DMS53 treated with DMSO at 0.1 percent for 48 hours (cell line): Measurements from ENCODE around the gene KRTAP19-7.

Source experiments
- DNase-seq: peaks from one replicate; lab custom pipeline; 2025; ENCODE audit not compliant: unreplicated experiment; lab: John Stamatoyannopoulos, UW

Gene KRTAP19-7

DNA sequence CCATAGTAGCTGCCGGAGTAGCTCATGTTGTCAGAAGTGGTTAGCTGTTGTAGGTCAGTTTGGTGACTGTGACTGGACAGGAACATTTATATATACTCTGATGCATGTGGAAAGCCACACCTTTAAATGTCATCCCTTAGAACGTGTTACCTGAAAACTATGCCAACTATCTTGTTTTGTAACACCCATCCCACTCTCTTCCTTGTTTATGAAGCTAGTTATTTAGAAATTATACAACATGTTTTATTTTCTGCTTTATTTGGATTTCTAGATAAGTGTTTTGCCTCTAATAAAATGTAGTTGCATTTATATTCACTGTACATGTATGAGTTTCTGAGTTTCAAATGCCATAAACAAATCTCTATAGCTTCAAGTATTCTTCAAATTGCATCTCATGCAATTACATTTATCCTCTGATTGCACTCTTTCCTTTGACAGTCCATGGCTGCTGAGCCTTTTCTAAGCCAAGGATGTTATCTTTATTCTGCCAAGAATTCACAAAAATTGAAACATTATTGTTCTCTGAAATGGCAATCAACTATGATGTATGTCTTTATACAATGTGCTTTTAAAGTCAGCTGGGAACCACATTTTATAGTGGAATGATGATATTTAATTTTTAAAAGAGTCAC is at the start of gene KRTAP19-7:
KRTAP19-7 (minus strand) TSS at position 51 of the 632 bp plus-strand sequence; CDS start at position 26, 25 bp downstream.
- no peak for DNase-seq

- DNase-seq: no peak
These were observed 44.9 kb upstream of the KRTAP19-7 start for GRCh38 chr21:30605968-30606367.

GRCh38 chr21:30600787-30601186 is 39.7 kb upstream of the KRTAP19-7 start, which contains the start of gene KRTAP22-1:
KRTAP22-1 (plus strand) TSS chr21:30601087.
- DNase-seq: no peak

DNA sequence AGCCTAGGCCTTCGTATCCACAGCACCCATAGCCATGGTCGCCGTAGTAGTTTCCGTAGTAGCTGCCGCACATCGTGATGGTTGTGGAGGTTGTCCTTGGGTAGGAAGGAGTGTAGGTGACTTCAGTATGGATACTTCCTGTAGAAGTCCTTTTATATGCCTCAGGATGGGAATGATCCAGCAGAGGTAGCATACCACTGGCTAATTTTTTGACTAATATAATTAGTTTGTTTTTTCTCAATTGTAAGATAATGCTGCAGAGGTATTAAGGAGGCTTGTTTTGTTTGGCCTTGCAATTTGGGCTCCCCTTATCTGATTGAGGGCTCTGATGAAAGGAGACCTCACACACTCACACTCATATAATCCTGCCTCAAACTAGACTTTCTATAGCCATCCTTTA is 37.7 kb upstream of the KRTAP19-7 start, which contains the start of gene KRTAP6-2:
KRTAP6-2 (minus strand) TSS at position 101 of the 400 bp plus-strand sequence; CDS start at position 73, 28 bp downstream.
- no peak for DNase-seq

GRCh38 chr21:30592140-30592539 is 31.0 kb upstream of the KRTAP19-7 start, which contains the start of gene KRTAP6-3:
KRTAP6-3 (plus strand) TSS chr21:30592440; CDS start chr21:30592446, 6 bp downstream.
- no peak for DNase-seq

GRCh38 chr21:30590297-30590696 is 29.2 kb upstream of the KRTAP19-7 start, which contains the start of gene KRTAP22-2:
KRTAP22-2 (minus strand) TSS chr21:30590397.
- no peak for DNase-seq

DNA sequence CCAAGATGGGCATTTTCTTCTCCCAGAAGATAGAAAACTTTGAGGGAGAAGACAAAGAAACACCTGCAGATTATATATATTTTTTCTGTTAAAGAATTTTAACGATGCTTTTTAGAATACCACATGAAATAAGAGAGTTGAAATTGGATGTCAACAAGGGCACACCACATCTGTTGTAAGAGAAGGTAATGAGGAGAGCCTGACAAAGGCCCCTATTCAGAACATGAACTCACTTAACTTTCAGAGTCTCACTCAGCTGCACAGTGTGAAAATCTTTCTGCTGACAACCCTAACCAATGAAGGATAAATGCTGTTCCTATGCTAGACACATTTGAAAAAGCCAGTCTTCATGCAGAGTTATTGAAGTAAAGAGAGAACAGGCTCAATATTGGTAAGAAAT is 21.8 kb upstream of the KRTAP19-7 start:
- DNase-seq: no peak

DNA sequence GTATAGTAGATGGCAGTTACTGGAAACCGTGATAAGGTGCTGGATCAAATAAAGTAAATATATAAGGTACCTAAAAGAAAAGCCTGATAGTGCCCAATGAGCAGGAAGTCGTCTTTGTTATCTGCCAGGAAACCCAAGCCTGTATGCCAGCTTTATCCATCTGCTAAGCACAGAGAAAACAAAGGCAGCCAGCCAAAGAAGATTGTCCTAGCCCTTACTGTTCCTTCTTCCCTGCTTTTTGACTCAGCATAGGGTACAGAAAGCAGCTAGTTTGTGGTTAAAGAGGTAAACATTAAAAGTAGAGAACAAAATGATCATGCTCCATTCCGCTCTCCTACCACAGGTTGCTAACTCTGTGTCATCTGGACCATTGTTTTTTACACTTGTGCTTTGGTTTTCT is 19.0 kb upstream of the KRTAP19-7 start:
- no peak for DNase-seq

- no peak for DNase-seq
These were observed 18.2 kb upstream of the KRTAP19-7 start for GRCh38 chr21:30579346-30579745.

- no peak for DNase-seq
These were observed 16.7 kb upstream of the KRTAP19-7 start for GRCh38 chr21:30577766-30578165.

DNA sequence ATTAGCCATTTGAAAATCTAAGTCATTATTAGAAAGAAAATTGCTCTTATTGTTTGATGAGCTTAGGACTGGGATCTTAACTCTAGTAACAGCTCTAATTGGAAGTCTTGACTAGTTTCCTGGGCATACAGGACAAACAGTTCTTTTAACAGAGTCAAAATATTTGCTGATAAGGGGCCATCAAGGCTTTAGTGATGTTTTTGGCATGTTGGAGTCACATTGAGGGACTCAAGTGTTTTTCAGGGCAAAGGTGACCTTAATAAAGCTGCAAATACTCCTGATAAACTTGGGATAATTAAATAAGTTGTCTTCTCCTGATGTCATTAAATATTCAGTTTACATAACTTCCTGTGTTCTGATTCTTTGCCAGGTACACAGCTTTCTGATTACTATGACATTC is 6.5 kb upstream of the KRTAP19-7 start:
- no peak for DNase-seq

- DNase-seq: no peak
These were observed 2.5 kb upstream of the KRTAP19-7 start for GRCh38 chr21:30563630-30564029.

DNA sequence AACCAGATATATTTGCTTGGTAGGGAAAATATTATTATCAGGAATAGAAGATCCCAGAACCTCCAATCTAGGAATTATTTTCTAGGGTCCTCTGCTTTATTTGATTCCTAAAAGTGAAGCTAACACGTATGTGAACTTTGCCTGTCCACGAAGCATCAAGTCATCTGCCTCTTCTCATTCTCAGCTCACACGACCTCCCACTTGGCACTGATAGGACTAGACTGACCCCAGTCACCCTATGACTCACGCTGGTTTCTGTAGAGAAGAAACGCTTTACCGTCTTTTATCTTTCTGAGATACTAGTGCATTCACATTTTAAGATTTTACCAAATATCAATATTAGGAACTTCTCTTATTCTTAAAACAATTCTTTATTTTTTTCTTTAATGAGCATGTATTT is 2.0 kb upstream of the KRTAP19-7 start:
- no peak for DNase-seq

DNA sequence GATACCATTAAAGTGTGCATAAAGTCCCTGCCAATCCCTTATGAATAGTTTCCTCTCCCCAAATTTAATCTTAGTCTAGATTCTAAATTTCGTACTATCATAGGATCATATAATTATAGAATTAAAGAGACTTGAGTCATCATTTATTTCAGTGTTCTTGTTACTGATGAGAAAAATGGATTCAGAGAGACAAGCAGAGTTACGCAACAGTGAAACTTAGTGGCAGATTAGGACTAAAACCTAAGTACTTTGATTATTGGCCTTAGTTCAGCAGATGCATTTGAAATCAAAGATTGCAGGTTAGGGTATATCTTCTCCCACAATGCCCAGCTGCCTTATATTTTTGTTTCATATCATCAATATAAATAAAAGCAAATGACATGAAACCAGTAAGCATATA is 843 bp upstream of the KRTAP19-7 start:
- no peak for DNase-seq

DNA sequence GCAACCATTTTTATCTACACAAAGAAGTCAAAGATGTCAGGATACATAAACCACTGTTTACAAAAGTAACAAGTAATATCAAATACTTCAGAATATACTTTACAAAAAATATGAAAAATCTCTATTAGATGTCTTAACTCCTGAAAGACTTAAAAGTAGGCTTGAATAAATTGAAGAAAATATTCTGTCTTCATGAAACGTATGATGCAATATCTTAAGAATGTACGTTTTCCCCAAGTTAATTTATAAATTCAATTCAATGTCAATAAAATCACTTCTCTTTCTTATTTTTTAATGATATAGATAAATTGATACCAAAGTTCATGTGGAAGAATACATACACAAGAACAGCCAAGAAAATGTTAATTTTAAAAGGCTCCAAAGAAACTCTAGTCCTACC is 6.0 kb downstream of the KRTAP19-7 start:
- no peak for DNase-seq

GRCh38 chr21:30552782-30553181 is 8.3 kb downstream of the KRTAP19-7 start:
- DNase-seq: no peak

GRCh38 chr21:30541764-30542163 is 19.4 kb downstream of the KRTAP19-7 start, which contains the start of gene KRTAP19-6:
KRTAP19-6 (minus strand) TSS chr21:30541864; CDS start chr21:30541833, 31 bp downstream.
- no peak for DNase-seq

- no peak for DNase-seq
These were observed 42.2 kb downstream of the KRTAP19-7 start for GRCh38 chr21:30518876-30519275.

DNA sequence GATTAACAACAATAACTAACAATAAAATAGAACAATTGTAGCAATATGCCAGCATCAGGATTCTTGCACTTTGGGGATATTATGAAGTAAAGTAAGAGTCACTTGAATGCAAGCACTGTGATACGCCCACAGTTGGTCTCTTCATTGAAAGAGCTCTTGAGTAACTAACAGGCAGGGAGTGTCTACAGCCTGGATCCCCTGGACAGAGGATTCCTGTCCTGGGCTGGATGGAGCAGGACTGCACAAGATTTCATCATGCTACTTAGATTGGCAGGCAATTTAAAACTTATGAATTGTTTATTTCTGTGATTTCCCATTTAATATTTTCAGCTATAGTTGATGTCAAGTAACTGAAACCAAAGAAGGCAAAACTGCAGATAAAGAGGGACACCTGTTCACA is 45.4 kb downstream of the KRTAP19-7 start:
- DNase-seq: no peak
